ENCODE results near the gene PRPH2. TPM values are rescaled to one million over a fixed set of nuclear protein-coding genes. Genes with fewer than 3 reads are reported as not detected.

The PRPH2 gene
- total RNA-seq, 1 donor from 2014 or later, result not detected

DNA sequence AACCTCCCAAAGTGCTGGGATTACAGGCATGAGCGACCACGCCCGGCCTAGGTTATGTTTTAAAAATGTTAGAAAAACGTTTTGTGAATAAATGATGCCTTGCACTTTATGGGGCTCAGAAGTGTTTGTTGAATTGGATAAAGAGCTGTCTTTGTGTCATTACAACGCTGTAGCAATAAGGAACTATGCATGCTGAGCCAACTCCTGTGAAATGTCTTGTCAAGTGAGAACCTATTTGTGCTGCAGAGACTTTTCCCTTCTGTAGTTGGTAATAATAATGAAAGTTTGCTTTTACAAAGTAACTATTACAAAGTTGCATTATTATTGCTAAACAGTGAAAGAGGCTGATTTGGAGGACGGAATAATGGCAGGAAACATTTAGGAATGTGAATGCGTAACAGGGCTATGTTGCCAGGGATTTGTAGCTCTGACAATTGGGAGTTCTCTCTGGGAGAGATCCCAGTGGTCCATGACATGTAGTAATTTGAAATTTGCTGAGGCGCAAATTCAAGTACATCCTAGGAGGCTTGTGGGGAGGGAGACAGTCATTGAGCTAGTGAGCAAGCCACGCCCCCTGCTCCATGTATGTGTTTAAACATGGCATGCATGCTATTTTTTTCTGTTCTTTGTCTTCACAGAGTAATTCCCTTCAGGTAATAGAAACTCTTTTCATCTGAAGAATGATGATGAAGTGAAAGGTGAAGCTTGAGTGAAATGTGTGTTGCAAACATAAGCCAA lies 42.7 kb upstream of the PRPH2 start:
- Mint-ChIP-seq H3K9me3 (ENCODE audit: unreplicated experiment) (peaks cover 2% of the 10 kb centered on the region), H3K27ac (ENCODE audit: unreplicated experiment) (no peak overlapping the region), H3K27me3 (ENCODE audit: low read depth, unreplicated experiment) (no peaks in the 10 kb centered on the region), H3K4me3 (ENCODE audit: unreplicated experiment) (no peak overlapping the region), H3K36me3 (ENCODE audit: low read depth, unreplicated experiment) (peaks cover 2% of the 10 kb centered on the region), H3K4me1 (ENCODE audit: low read depth, unreplicated experiment) (peaks cover 3% of the 10 kb centered on the region)
- H3K9ac ChIP-seq (ENCODE audit: low read length), result no peak overlapping the region
- H3K9me3 ChIP-seq (ENCODE audit: insufficient read depth, low read depth, low read length), result no peaks in the 10 kb centered on the region
- no peaks in the 10 kb centered on the region for H3K79me2 ChIP-seq (ENCODE audit: insufficient read depth, low read length)
- no peak overlapping the region for H3K4me3 ChIP-seq (ENCODE audit: insufficient read depth, low read depth, low read length)
- no peak overlapping the region for H3K4me2 ChIP-seq (ENCODE audit: low read length)
- no peak overlapping the region for H2AFZ ChIP-seq (ENCODE audit: low read depth, low read length)
- TF ChIP-seq EZH2 (IDR thresholded peaks at IDR 0.05; ENCODE audit: insufficient read depth, low read length), result no peak
- TF ChIP-seq, protein P1, sequence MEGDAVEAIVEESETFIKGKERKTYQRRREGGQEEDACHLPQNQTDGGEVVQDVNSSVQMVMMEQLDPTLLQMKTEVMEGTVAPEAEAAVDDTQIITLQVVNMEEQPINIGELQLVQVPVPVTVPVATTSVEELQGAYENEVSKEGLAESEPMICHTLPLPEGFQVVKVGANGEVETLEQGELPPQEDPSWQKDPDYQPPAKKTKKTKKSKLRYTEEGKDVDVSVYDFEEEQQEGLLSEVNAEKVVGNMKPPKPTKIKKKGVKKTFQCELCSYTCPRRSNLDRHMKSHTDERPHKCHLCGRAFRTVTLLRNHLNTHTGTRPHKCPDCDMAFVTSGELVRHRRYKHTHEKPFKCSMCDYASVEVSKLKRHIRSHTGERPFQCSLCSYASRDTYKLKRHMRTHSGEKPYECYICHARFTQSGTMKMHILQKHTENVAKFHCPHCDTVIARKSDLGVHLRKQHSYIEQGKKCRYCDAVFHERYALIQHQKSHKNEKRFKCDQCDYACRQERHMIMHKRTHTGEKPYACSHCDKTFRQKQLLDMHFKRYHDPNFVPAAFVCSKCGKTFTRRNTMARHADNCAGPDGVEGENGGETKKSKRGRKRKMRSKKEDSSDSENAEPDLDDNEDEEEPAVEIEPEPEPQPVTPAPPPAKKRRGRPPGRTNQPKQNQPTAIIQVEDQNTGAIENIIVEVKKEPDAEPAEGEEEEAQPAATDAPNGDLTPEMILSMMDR (IDR thresholded peaks at IDR 0.05; ENCODE audit: insufficient read depth, low read depth, low read length), result no peak
- FAIRE-seq (no peak), DNase-seq (ENCODE audit: low read depth) (no peak)
- H3K27me3 ChIP-seq (ENCODE audit: insufficient read depth, low read length), result no peaks in the 10 kb centered on the region
- H3K36me3 ChIP-seq (ENCODE audit: insufficient read depth, low read length), result no peaks in the 10 kb centered on the region
- no peaks in the 10 kb centered on the region for H4K20me1 ChIP-seq (ENCODE audit: insufficient read depth, low read length)
- H3K4me1 ChIP-seq (ENCODE audit: insufficient read depth, low read length), result peaks cover 9% of the 10 kb centered on the region
- H3K27ac ChIP-seq (ENCODE audit: low read depth, low read length), result no peak overlapping the region

GRCh38 chr6:42762950-42763349 lies 40.6 kb upstream of the PRPH2 start:
- no peak overlapping the region for H3K27ac ChIP-seq (ENCODE audit: low read depth, low read length)
- Mint-ChIP-seq H3K4me3 (ENCODE audit: unreplicated experiment) (no peak overlapping the region), H3K4me1 (ENCODE audit: low read depth, unreplicated experiment) (peaks cover 3% of the 10 kb centered on the region), H3K27ac (ENCODE audit: unreplicated experiment) (no peak overlapping the region), H3K27me3 (ENCODE audit: low read depth, unreplicated experiment) (no peaks in the 10 kb centered on the region), H3K36me3 (ENCODE audit: low read depth, unreplicated experiment) (peaks cover 9% of the 10 kb centered on the region), H3K9me3 (ENCODE audit: unreplicated experiment) (peaks cover 2% of the 10 kb centered on the region)
- no peak for DNase-seq (ENCODE audit: low read depth)
- H4K20me1 ChIP-seq (ENCODE audit: insufficient read depth, low read length), result no peaks in the 10 kb centered on the region
- H3K27me3 ChIP-seq (ENCODE audit: insufficient read depth, low read length), result no peaks in the 10 kb centered on the region
- TF ChIP-seq, protein P1 (IDR thresholded peaks at IDR 0.05; ENCODE audit: insufficient read depth, low read depth, low read length), result no peak
- TF ChIP-seq EZH2 (IDR thresholded peaks at IDR 0.05; ENCODE audit: insufficient read depth, low read length), result no peak
- H3K79me2 ChIP-seq (ENCODE audit: insufficient read depth, low read length), result no peaks in the 10 kb centered on the region
- no peak overlapping the region for H3K4me2 ChIP-seq (ENCODE audit: low read length)
- H2AFZ ChIP-seq (ENCODE audit: low read depth, low read length), result no peak overlapping the region
- no peak overlapping the region for H3K4me3 ChIP-seq (ENCODE audit: insufficient read depth, low read depth, low read length)
- no peak for FAIRE-seq
- no peaks in the 10 kb centered on the region for H3K36me3 ChIP-seq (ENCODE audit: insufficient read depth, low read length)
- no peaks in the 10 kb centered on the region for H3K9me3 ChIP-seq (ENCODE audit: insufficient read depth, low read depth, low read length)
- no peak overlapping the region for H3K9ac ChIP-seq (ENCODE audit: low read length)
- peaks cover 9% of the 10 kb centered on the region for H3K4me1 ChIP-seq (ENCODE audit: insufficient read depth, low read length)

DNA sequence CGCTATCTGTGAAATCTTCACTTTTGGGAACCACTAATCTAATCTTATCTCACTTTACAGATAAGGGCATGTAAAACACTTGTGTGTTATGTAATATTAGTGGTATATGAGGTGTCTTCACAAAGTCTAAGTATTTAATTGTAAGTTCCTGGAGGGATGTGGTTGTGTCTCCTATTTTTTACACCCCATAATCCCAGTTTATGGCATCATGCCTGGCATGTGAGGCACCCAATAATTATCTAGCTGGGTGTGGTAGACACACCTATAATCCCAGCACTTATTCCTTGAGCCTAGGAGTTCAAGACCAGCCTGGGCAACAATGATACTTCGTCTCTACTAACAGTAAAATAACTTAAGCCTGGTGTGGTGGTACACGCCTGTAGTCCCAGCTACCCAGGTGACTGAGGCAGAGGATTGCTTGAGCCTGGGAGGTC lies 40.0 kb upstream of the PRPH2 start:
- Histone ChIP-seq H3K9me3 (ENCODE audit: insufficient read depth, low read depth, low read length) (no peaks in the 10 kb centered on the region), H3K79me2 (ENCODE audit: insufficient read depth, low read length) (no peaks in the 10 kb centered on the region), H3K36me3 (ENCODE audit: insufficient read depth, low read length) (no peaks in the 10 kb centered on the region), H3K4me2 (ENCODE audit: low read length) (no peak overlapping the region), H3K4me1 (ENCODE audit: insufficient read depth, low read length) (peaks cover 9% of the 10 kb centered on the region), H3K4me3 (ENCODE audit: insufficient read depth, low read depth, low read length) (no peak overlapping the region), H3K27ac (ENCODE audit: low read depth, low read length) (no peak overlapping the region), H2AFZ (ENCODE audit: low read depth, low read length) (no peak overlapping the region), H3K27me3 (ENCODE audit: insufficient read depth, low read length) (no peaks in the 10 kb centered on the region), H4K20me1 (ENCODE audit: insufficient read depth, low read length) (no peaks in the 10 kb centered on the region), H3K9ac (ENCODE audit: low read length) (no peak overlapping the region)
- TF ChIP-seq EZH2 (IDR thresholded peaks at IDR 0.05; ENCODE audit: insufficient read depth, low read length), result no peak
- TF ChIP-seq, protein P1 (IDR thresholded peaks at IDR 0.05; ENCODE audit: insufficient read depth, low read depth, low read length), result no peak
- Mint-ChIP-seq H3K4me1 (ENCODE audit: low read depth, unreplicated experiment) (peaks cover 3% of the 10 kb centered on the region), H3K36me3 (ENCODE audit: low read depth, unreplicated experiment) (peaks cover 9% of the 10 kb centered on the region), H3K4me3 (ENCODE audit: unreplicated experiment) (no peak overlapping the region), H3K27me3 (ENCODE audit: low read depth, unreplicated experiment) (no peaks in the 10 kb centered on the region), H3K9me3 (ENCODE audit: unreplicated experiment) (peaks cover 2% of the 10 kb centered on the region), H3K27ac (ENCODE audit: unreplicated experiment) (no peak overlapping the region)
- no peak for DNase-seq (ENCODE audit: low read depth)
- FAIRE-seq, result no peak

All from astrocyte (in vitro differentiated cells and primary cell).